ENCODE results near the gene SLC25A22.

SLC25A22 gene

DNA sequence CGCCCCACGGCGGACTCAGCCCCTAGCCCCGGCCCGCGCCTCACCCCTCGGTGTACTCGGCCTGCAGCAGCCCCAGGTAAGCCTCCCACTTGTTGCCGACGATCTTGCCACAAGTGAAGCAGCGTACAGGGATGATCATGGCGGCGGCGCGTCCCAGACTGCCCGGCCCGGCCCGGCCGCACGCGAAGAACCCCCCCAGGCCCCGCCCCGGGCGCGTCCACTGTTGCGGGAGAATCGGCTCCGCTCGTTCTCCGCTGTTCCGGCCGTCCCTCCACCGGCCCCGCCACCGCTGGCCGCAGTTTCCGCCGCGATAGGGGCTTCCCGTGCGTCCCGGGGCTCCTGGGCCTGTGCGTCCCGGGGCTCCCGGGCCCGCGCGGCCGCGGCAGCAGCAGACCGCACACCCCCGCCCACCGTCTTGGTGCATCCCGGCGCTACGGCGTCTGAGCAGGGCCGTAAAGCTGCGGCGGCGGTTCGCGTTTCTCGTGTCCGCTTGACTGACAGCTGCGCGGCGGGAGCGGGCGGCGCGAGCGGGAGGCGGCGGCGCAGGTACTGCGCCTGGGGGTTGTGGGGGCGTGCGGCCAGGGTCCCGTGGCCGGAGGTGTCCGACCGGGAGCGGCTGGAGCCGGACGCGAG, 44.4 kb upstream of the SLC25A22 start, which contains the start of the genes POLR2L and TSPAN4:
TSS of gene POLR2L (minus strand) at position 160 of the 633 bp plus-strand sequence. CDS start at position 139, 21 bp downstream.
TSS of gene TSPAN4 (plus strand) at position 483 of the 633 bp plus-strand sequence. CDS start 7,453 bp downstream, outside the sequence.
- Histone ChIP-seq H2AFZ (ENCODE audit: low read depth, low read length) (peak within 1 kb of the TSS; percentile 69; the same call in 1 of the 2 replicates), H3K4me2 (ENCODE audit: low read length) (peak within 1 kb of the TSS; percentile 83), H3K4me3 (ENCODE audit: low read length) (peak within 1 kb of the TSS; percentile 96), H4K20me1 (ENCODE audit: insufficient read depth, low read length) (peaks cover 12% of the 10 kb centered on the region), H3K9ac (ENCODE audit: low read length) (peak within 1 kb of the TSS; percentile 85), H3K27ac (ENCODE audit: low read length) (peak within 1 kb of the TSS; percentile 54), H3K4me1 (ENCODE audit: low read length) (peaks cover 26% of the 10 kb centered on the region), H3K79me2 (ENCODE audit: low read length) (peaks cover 25% of the 10 kb centered on the region), H3K9me3 (ENCODE audit: insufficient read depth, low read length) (no peaks in the 10 kb centered on the region), H3K36me3 (replicated peaks; ENCODE audit: low read depth, low read length) (peaks cover 7% of the 10 kb centered on the region), H3K27me3 (ENCODE audit: low read depth, low read length) (no peaks in the 10 kb centered on the region; the same call in 1 of the 2 replicates)
- no peak for TF ChIP-seq CTCF (IDR thresholded peaks at IDR 0.05; ENCODE audit: low read depth, low read length)
- no peak for TF ChIP-seq EZH2phosphoT487 (IDR thresholded peaks at IDR 0.05; ENCODE audit: low read depth)

GRCh38 chr11:841981-842369, 43.9 kb upstream of the SLC25A22 start:
- Histone ChIP-seq H2AFZ (ENCODE audit: low read depth, low read length) (no peak overlapping the region), H3K9me3 (ENCODE audit: insufficient read depth, low read length) (no peaks in the 10 kb centered on the region), H3K4me3 (ENCODE audit: low read length) (peak overlapping the region; percentile 96), H3K27ac (ENCODE audit: low read length) (peak overlapping the region; percentile 54), H3K27me3 (ENCODE audit: low read depth, low read length) (no peaks in the 10 kb centered on the region; the same call in 1 of the 2 replicates), H3K79me2 (ENCODE audit: low read length) (peaks cover 25% of the 10 kb centered on the region), H3K4me2 (ENCODE audit: low read length) (peak overlapping the region; percentile 58), H3K36me3 (replicated peaks; ENCODE audit: low read depth, low read length) (peaks cover 12% of the 10 kb centered on the region), H3K4me1 (ENCODE audit: low read length) (peaks cover 26% of the 10 kb centered on the region), H4K20me1 (ENCODE audit: insufficient read depth, low read length) (peaks cover 12% of the 10 kb centered on the region), H3K9ac (ENCODE audit: low read length) (peak overlapping the region; percentile 85)
- TF ChIP-seq CTCF (IDR thresholded peaks at IDR 0.05; ENCODE audit: low read depth, low read length) (no peak), EZH2phosphoT487 (IDR thresholded peaks at IDR 0.05; ENCODE audit: low read depth) (no peak)

DNA sequence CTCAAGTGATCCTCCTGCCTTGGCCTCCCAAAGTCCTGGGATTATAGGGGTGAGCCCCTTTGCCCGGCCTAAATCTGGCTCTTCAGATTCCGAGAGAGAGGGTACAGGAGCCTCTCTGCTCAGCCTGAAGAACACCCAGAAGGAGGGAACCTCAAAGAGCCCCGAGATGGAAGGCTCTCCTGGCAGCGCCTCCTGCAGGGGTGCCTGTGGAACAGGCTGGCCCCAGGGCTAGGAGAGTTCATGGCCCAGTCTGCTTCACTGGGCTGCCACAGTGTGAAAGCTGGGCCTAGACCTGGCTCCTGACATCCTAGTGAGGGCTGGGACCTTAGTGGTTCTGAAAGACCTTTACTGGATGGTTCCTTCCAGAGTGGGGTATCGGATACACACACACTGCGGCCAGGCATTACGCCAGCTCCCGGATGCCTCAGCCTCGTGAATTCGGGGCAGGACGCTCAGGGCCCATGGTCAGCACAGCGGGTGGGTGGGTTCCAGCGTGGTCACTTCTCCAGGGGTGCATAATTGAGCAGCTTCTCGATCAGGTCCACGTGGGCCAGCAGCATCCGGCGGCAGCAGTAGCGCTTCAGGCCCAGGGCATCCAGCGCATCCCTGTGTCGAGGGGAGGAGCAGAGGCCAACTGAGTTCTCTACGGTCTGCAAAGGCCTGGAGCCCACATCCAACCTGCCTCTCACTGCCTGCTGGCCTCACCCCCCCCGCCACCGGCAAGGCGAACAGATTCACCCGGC, 42.0 kb upstream of the SLC25A22 start:
- Histone ChIP-seq H3K9ac (ENCODE audit: low read length) (no peak overlapping the region), H3K9me3 (ENCODE audit: insufficient read depth, low read length) (no peaks in the 10 kb centered on the region), H2AFZ (ENCODE audit: low read depth, low read length) (no peak overlapping the region), H3K4me2 (ENCODE audit: low read length) (peak overlapping the region; percentile 58; the same call in 1 of the 2 replicates), H3K36me3 (replicated peaks; ENCODE audit: low read depth, low read length) (peaks cover 13% of the 10 kb centered on the region), H3K27me3 (ENCODE audit: low read depth, low read length) (no peaks in the 10 kb centered on the region), H3K79me2 (ENCODE audit: low read length) (peaks cover 25% of the 10 kb centered on the region), H4K20me1 (ENCODE audit: insufficient read depth, low read length) (peaks cover 12% of the 10 kb centered on the region), H3K4me3 (ENCODE audit: low read length) (no peak overlapping the region), H3K4me1 (ENCODE audit: low read length) (peaks cover 25% of the 10 kb centered on the region), H3K27ac (ENCODE audit: low read length) (no peak overlapping the region)
- TF ChIP-seq EZH2phosphoT487 (IDR thresholded peaks at IDR 0.05; ENCODE audit: low read depth) (no peak), CTCF (IDR thresholded peaks at IDR 0.05; ENCODE audit: low read depth, low read length) (peak; percentile 21)

DNA sequence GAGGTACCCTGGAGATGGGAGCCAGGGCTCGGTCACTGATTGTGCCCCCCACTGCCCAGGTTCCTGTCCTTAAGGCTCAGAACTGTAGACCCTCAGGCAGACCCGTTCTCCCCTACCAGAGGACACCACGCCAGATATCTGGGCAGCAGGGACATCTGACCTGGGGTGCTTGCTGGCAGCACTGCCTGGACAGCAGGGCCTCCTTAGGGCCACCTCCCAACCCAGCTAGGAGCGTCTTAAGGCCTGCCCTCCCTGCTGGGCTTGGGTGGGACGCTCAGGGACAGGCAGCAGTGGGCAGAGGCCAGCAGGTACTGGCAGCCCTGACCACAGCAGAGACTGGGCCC, 41.2 kb upstream of the SLC25A22 start:
- TF ChIP-seq EZH2phosphoT487 (IDR thresholded peaks at IDR 0.05; ENCODE audit: low read depth) (no peak), CTCF (IDR thresholded peaks at IDR 0.05; ENCODE audit: low read depth, low read length) (no peak)
- H3K4me3 ChIP-seq (ENCODE audit: low read length) = no peak overlapping the region

More for the DNA sequence above, 41.2 kb upstream of the SLC25A22 start:
- Histone ChIP-seq H3K79me2 (ENCODE audit: low read length) (peaks cover 25% of the 10 kb centered on the region), H3K36me3 (replicated peaks; ENCODE audit: low read depth, low read length) (peaks cover 13% of the 10 kb centered on the region), H2AFZ (ENCODE audit: low read depth, low read length) (no peak overlapping the region), H3K4me1 (ENCODE audit: low read length) (peaks cover 17% of the 10 kb centered on the region), H3K4me2 (ENCODE audit: low read length) (no peak overlapping the region), H3K9me3 (ENCODE audit: insufficient read depth, low read length) (no peaks in the 10 kb centered on the region), H3K9ac (ENCODE audit: low read length) (no peak overlapping the region), H4K20me1 (ENCODE audit: insufficient read depth, low read length) (peaks cover 19% of the 10 kb centered on the region), H3K27me3 (ENCODE audit: low read depth, low read length) (no peaks in the 10 kb centered on the region), H3K27ac (ENCODE audit: low read length) (no peak overlapping the region)

Data from OCI-LY3 (cell line).